ENCODE data around the gene HGFAC.

Gene HGFAC

DNA sequence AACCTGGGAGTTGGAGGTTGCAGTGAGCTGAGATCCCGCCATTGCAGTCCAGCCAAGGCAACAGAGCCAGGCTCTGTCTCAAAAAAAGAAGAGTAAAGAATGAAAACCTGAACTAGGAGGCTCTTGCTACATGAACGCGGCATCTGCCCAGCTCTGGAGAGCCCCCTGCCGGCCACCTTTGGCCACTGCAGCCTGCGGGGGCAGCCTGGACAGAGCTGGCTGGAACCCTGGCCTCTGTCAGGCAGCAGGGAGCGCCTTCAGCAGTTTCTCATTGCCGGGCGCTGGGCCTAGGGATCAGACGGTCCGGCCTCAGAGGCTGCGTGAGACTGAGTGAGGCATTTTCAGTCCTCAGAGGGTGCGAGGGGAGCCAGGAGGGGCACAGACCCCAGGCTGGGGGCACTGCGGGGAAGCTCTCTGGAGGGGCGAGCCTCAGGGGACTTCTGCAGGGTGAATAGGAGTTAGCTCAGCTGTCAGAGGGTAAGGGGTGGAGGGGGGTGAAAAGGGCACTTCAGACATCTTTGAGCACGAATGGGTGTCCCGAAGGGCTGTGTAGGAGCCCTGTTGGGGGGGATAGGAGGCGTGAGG, 38.9 kb downstream of the HGFAC start:
- peak; percentile 65 for DNase-seq (ENCODE audit: low read depth)
- TF ChIP-seq, protein P1, sequence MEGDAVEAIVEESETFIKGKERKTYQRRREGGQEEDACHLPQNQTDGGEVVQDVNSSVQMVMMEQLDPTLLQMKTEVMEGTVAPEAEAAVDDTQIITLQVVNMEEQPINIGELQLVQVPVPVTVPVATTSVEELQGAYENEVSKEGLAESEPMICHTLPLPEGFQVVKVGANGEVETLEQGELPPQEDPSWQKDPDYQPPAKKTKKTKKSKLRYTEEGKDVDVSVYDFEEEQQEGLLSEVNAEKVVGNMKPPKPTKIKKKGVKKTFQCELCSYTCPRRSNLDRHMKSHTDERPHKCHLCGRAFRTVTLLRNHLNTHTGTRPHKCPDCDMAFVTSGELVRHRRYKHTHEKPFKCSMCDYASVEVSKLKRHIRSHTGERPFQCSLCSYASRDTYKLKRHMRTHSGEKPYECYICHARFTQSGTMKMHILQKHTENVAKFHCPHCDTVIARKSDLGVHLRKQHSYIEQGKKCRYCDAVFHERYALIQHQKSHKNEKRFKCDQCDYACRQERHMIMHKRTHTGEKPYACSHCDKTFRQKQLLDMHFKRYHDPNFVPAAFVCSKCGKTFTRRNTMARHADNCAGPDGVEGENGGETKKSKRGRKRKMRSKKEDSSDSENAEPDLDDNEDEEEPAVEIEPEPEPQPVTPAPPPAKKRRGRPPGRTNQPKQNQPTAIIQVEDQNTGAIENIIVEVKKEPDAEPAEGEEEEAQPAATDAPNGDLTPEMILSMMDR (IDR thresholded peaks at IDR 0.05; ENCODE audit: insufficient read depth, low read depth, low read length, missing control alignments), result peak; percentile 97
- H3K4me3 ChIP-seq (ENCODE audit: low read length), result no peak overlapping the region

DNA sequence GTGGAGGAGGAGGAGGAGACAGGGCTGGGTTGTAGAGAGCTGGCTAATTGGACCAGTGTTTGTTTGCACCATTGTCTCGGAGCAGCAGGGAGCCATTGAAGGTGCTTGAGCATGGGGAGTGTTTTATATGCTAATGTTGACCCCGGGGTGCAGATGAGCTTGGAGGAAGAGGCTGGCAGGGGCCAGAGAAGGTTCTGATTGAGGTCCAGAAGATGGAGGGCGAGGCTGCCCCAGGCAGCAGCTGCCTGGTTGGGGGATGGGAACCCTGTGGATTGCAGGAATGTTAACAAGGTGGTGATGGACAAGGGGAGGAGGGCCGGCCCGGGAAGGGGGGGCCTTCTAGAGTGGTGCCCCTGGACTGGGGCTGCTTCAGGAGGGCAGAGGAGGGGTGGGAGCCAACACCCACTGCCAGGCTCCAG, 39.4 kb downstream of the HGFAC start:
- no peak overlapping the region for H3K4me3 ChIP-seq (ENCODE audit: low read length)
- no peak for DNase-seq (ENCODE audit: low read depth)
- TF ChIP-seq, protein P1 (IDR thresholded peaks at IDR 0.05; ENCODE audit: insufficient read depth, low read depth, low read length, missing control alignments), result no peak

DNA sequence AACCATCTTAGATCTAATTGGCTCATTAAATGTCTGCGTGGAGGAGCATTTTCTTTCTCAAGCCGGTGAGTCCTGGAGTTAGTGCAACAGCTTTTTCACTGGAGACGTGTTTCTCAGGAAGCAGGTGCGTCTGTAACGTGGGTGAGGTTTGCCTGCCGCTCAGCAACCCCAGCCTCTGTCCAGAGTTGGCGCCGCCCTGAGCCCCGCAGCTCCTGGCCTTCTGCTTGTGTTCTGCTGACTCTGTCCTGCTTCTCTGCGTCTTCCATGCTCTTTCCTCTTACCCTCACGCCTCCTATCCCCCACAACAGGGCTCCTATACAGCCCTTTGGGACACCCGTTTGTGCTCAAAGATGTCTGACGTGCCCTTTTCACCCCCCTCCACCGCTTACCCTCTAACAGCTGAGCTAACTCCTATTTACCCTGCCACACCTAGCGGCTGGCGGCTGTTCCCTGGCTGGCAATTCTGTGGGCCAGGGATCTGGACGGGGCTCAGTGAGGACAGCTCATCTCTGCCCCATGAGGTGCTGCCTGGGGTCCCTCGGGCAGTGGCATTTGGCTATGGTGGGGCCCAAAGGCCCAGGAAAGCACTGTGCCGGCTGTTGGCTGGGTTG, 40.1 kb downstream of the HGFAC start:
- TF ChIP-seq, protein P1 (IDR thresholded peaks at IDR 0.05; ENCODE audit: insufficient read depth, low read depth, low read length, missing control alignments), result no peak
- no peak for DNase-seq (ENCODE audit: low read depth)
- H3K4me3 ChIP-seq (ENCODE audit: low read length), result no peak overlapping the region

DNA sequence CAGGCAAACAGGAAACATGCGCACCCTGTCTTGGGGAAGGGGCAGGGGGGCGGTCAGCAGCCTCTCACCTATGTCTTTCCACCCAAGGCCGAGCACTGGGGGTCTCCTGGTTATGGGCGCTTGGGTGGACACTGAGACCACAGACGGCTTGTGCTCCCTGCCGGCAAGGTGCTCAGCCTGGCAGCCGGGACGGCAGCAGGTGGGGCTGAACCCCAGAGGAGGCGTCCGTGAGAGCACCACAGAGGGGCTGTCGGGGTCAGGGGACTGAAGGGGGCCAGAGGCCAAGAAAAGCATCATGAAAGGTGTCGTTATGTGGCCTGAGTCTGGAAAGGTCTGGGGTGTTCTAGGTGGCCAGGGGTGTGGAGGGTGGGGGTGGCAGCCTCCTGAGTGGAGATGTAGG, 40.9 kb downstream of the HGFAC start:
- TF ChIP-seq, protein P1 (IDR thresholded peaks at IDR 0.05; ENCODE audit: insufficient read depth, low read depth, low read length, missing control alignments), result no peak

DNA sequence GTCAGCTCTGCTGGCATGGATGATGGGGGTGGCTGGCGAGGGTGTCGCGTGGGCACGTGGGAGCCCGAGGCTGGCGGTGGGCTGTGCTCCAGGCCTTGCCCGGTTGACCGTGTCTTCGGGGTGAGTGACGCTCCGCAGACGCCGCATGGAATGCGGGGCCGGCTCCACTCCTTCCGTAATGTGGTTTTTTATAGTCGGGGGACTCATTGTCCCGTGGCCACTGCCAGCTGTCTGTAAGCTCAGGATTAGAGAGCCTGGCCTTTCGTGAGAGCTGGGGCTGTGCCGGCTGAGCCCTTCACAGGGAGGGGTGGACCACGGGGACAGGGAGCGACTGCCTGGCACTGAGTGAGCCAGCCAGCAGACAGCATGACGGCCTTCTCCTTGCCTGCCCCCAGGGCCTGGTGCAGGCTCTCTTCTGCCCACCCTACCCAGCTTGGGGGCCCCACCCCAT, 41.7 kb downstream of the HGFAC start:
- no peak overlapping the region for H3K4me3 ChIP-seq (ENCODE audit: low read length)
- TF ChIP-seq, protein P1 (IDR thresholded peaks at IDR 0.05; ENCODE audit: insufficient read depth, low read depth, low read length, missing control alignments), result no peak
- no peak for DNase-seq (ENCODE audit: low read depth)

More for the DNA sequence above, 40.9 kb downstream of the HGFAC start:
- no peak overlapping the region for H3K4me3 ChIP-seq (ENCODE audit: low read length)
- no peak for DNase-seq (ENCODE audit: low read depth)

DNA sequence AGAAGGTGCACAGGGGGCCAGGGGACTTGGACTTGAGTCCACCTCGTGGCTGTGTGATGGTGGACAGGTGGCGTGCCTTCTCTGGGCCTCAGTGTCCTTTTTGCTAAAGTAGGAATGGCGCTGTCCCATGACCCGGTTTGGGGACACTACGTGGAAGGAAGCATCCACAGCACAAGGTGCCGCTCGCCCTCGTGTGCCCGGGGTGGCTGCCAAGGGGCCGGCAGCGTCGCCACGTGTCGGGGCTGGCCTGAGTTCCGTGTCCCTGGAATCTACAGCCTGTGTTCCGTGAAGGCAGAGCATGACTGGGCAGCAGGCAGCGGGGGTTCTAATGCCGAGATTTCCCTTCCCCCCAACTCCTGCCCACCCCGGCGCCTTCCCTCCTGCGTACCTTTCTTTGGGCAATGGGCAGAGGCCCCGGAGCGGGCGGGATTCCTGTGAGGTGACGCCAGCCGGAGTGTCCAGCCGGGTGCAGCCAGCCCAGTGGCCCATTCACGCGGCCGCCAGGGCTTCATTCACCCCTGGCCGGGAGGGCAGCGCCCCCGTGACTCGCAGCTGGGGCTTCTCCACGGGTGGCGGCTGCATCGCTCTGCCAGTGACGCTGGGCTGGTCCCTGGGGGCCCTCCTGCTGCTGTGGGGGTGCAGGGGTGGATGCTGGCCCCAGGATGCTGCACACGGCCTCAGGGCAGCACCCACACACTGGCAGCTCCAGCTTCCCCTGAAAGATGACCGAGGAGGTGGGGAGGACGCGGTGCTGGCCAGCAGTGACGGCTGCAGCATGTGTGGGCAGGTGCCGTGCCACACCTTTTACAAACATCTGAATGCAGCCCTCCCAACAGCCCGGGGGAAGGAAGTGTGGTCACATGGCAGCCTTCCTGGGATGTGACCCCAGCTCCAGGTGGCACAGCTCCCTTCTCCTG, 42.5 kb downstream of the HGFAC start:
- TF ChIP-seq, protein P1 (IDR thresholded peaks at IDR 0.05; ENCODE audit: insufficient read depth, low read depth, low read length, missing control alignments), result no peak
- DNase-seq (ENCODE audit: low read depth), result peak; percentile 84
- H3K4me3 ChIP-seq (ENCODE audit: low read length), result no peak overlapping the region

Measured in epithelial cell of esophagus (primary cell).